CD4-positive, alpha-beta T cell (primary cell): ENCODE measurements around the gene DUS1L. TPM values are rescaled to one million over a fixed set of nuclear protein-coding genes. Genes with fewer than 3 reads are reported as not detected.

Experiments
- ATAC-seq: fragments of 200-7000 bp; cut with Tn5 transposase; one replicate; pipeline ENCODE4 v1.10.0; 2022; ENCODE audit warnings: mild to moderate bottlenecking; ENCODE audit not compliant: poor library complexity
- CTCF ChIA-PET: fragments of 350-600 bp; sonication (Branson Sonifier 250); formaldehyde crosslinking; loops from one replicate; lab custom pipeline; 2021; ENCODE audit warnings: antibody characterized with exemption, inconsistent platforms; lab: Charles Lee
- POLR2A ChIA-PET: fragments of 350-600 bp; sonication (Branson Sonifier 250); formaldehyde crosslinking; loops from one replicate; lab custom pipeline; 2021; ENCODE audit warnings: antibody characterized with exemption, inconsistent platforms; lab: Charles Lee
- DNase-seq, 14 experiments: peaks; one replicate each; pipeline ENCODE4 v3.0.0-alpha.2; 2013 to 2020; ENCODE audit warnings: mixed read lengths in 2 of 14
- H3K27ac ChIP-seq, 2 donors: one replicate each; pipeline versions ENCODE4 v1.5.1 to v1.7.0; 2013; ENCODE audit warnings: low read length in 2 of 2, low read depth in 1 of 2, mild to moderate bottlenecking in 1 of 2
- H3K27me3 ChIP-seq, 2 experiments: 1 replicate in 1 of 2; 2 replicates in 1 of 2; pipeline versions ENCODE4 v1.6.1 to v1.7.0; 2013; ENCODE audit warnings: low read length in 2 of 2, control low read depth in 1 of 2, mild to moderate bottlenecking in 1 of 2, moderate library complexity in 1 of 2; ENCODE audit not compliant: insufficient read depth in 2 of 2, control insufficient read depth in 1 of 2
- H3K36me3 ChIP-seq: one replicate; pipeline ENCODE4 v1.6.1; 2013; ENCODE audit warnings: low read length, control low read depth; ENCODE audit not compliant: insufficient read depth
- H3K4me1 ChIP-seq: one replicate; pipeline ENCODE4 v1.6.1; 2013; ENCODE audit warnings: low read length, control low read depth; ENCODE audit not compliant: insufficient read depth
- H3K4me3 ChIP-seq: one replicate; pipeline ENCODE4 v1.5.1; 2013; ENCODE audit warnings: mild to moderate bottlenecking, low read length, moderate library complexity
- H3K9me3 ChIP-seq, 2 experiments: 1 replicate in 1 of 2; 2 replicates in 1 of 2; pipeline versions ENCODE4 v1.6.1 to v1.7.0; 2013; ENCODE audit warnings: low read length in 2 of 2, mild to moderate bottlenecking in 2 of 2, control low read depth in 1 of 2, moderate library complexity in 1 of 2; ENCODE audit not compliant: control insufficient read depth in 1 of 2, insufficient read depth in 1 of 2
- H3K27ac Mint-ChIP-seq: one replicate; pipeline ENCODE4 v1.8.0; 2020; ENCODE audit warnings: mixed read lengths
- H3K27me3 Mint-ChIP-seq: one replicate; pipeline ENCODE4 v1.8.0; 2021; ENCODE audit warnings: mixed read lengths
- H3K36me3 Mint-ChIP-seq: one replicate; pipeline ENCODE4 v1.8.0; 2021; ENCODE audit warnings: low read depth, mixed read lengths
- H3K4me1 Mint-ChIP-seq: one replicate; pipeline ENCODE4 v1.8.0; 2021; ENCODE audit warnings: low read depth, mixed read lengths
- H3K4me3 Mint-ChIP-seq: one replicate; pipeline ENCODE4 v1.8.0; 2020; ENCODE audit warnings: mild to moderate bottlenecking, mixed read lengths
- H3K9me3 Mint-ChIP-seq: one replicate; pipeline ENCODE4 v1.8.0; 2020; ENCODE audit warnings: mixed read lengths
- CTCF ChIP-seq: fragments of 200-600 bp; IDR thresholded peaks from one replicate; pipeline ENCODE4 v1.8.0; 2022; ENCODE audit warnings: antibody characterized with exemption, mild to moderate bottlenecking
- intact Hi-C, 2 experiments: fragments of 100-400 bp; cut with DNase I in 1 of 2; cut with micrococcal nuclease in 1 of 2; formaldehyde crosslinking; loops; one replicate each; pipeline versions ENCODE4 v1.15.1 to v1.9.0; 2023 to 2025; cut with DNase I, micrococcal nuclease
- total RNA-seq, 174 experiments: library from RNA in 2 of 174; stranded (reverse) in 2 of 174; gene quantifications; one replicate each; pipeline ENCODE4 v1.2.3 and lab custom pipeline; 2021 to 2026

The DUS1L gene
- total RNA-seq, 2 experiments from 2014 or later = 160 to 163 TPM

- Histone ChIP-seq H3K9me3 (no peaks in the 10 kb centered on the region), H3K27me3 (no peaks in the 10 kb centered on the region), H3K27ac (no peak overlapping the region), H3K36me3 (peaks cover 4% of the 10 kb centered on the region), H3K4me1 (no peaks in the 10 kb centered on the region), H3K4me3 (no peak overlapping the region)
- Mint-ChIP-seq H3K4me1 (peaks cover 11% of the 10 kb centered on the region), H3K9me3 (no peaks in the 10 kb centered on the region), H3K4me3 (no peak overlapping the region), H3K27ac (no peak overlapping the region), H3K36me3 (peaks cover 14% of the 10 kb centered on the region), H3K27me3 (no peaks in the 10 kb centered on the region)
- no peak for TF ChIP-seq CTCF
- ATAC-seq = no peak
- CTCF ChIA-PET = no interaction called here
- POLR2A ChIA-PET = no interaction called here
- DNase-seq = no peak
- intact Hi-C loops = no loop called here
Observed at GRCh38 chr17:82113941-82114340, 48.3 kb upstream of the DUS1L start.

GRCh38 chr17:82113422-82113821 is 47.8 kb upstream of the DUS1L start:
- Histone ChIP-seq H3K4me3 (no peak overlapping the region), H3K4me1 (no peaks in the 10 kb centered on the region), H3K27ac (no peak overlapping the region), H3K27me3 (no peaks in the 10 kb centered on the region), H3K9me3 (no peaks in the 10 kb centered on the region), H3K36me3 (peaks cover 4% of the 10 kb centered on the region)
- Mint-ChIP-seq H3K4me3 (no peak overlapping the region), H3K27ac (no peak overlapping the region), H3K36me3 (peaks cover 16% of the 10 kb centered on the region), H3K27me3 (no peaks in the 10 kb centered on the region), H3K9me3 (no peaks in the 10 kb centered on the region), H3K4me1 (peaks cover 13% of the 10 kb centered on the region)
- no peak for DNase-seq
- POLR2A ChIA-PET = interaction anchor here (1.5 kb wide), 1 partner anchor 8 kb away, joined by 4 read pairs; no protein-coding TSS in a partner anchor
- CTCF ChIA-PET = no interaction called here
- ATAC-seq = no peak
- intact Hi-C loops = no loop called here
- no peak for TF ChIP-seq CTCF

DNA sequence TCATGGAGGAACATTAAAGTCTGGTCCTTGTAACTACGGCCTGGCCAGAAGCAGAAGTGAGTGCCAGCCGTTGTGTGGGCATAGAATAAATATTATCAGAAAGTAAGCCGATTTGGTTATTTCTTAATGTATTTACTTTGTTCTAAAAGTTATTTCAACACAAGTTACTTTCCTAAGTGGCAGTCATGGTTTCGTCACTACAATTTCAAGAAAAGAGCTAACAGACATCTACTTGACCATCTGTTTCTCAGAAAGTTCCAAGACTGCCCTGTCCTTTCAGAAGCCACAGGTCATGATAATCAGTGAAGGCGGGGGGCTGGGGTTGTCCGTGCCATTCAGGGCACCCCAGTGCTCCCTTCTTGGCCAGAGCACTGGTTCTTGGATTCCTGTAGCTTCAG is 47.3 kb upstream of the DUS1L start:
- POLR2A ChIA-PET = interaction anchor here (0.9 to 1.5 kb wide), 2 partner anchors 9 to 14 kb away, joined by 3 to 4 read pairs; no protein-coding TSS in a partner anchor
- Mint-ChIP-seq H3K4me1 (peaks cover 9% of the 10 kb centered on the region), H3K36me3 (peaks cover 16% of the 10 kb centered on the region), H3K9me3 (no peaks in the 10 kb centered on the region), H3K27ac (no peak overlapping the region), H3K4me3 (no peak overlapping the region), H3K27me3 (no peaks in the 10 kb centered on the region)
- Histone ChIP-seq H3K27me3 (no peaks in the 10 kb centered on the region), H3K9me3 (no peaks in the 10 kb centered on the region), H3K36me3 (peaks cover 4% of the 10 kb centered on the region), H3K27ac (no peak overlapping the region), H3K4me1 (peaks cover 4% of the 10 kb centered on the region), H3K4me3 (no peak overlapping the region)
- CTCF ChIA-PET = no interaction called here
- no peak for ATAC-seq
- no peak for DNase-seq
- intact Hi-C loops = no loop called here
- TF ChIP-seq CTCF = no peak
